Pancreas (tissue), 10 donors: Measurements from ENCODE around the gene TEK. TPM values are rescaled to one million over a fixed set of nuclear protein-coding genes. Genes with fewer than 3 reads are reported as not detected.

Source experiments
- ATAC-seq, 4 donors: fragments of 200-7000 bp; cut with Tn5 transposase; one replicate each; pipeline versions ENCODE4 v1.8.0 to v1.9.1; 2020; ENCODE audit warnings: mild to moderate bottlenecking in 4 of 4, moderate library complexity in 4 of 4
- DNase-seq, 6 donors: peaks; one replicate each; pipeline ENCODE4 v3.0.0-alpha.2; 2020
- FAIRE-seq: peaks from 2 replicates; lab custom pipeline; 2012; peaks lifted over from hg19 to GRCh38; lab: Jason Lieb, UNC
- H3K27ac ChIP-seq, 4 donors: fragments of 200-600 bp; sonication (generic); 1 replicate in 3 of 4; 2 replicates in 1 of 4; pipeline versions ENCODE4 v1.5.0 to v1.8.0; 2020
- H3K27me3 ChIP-seq, 4 donors: fragments of 200-600 bp; one replicate each; pipeline ENCODE4 v1.8.0; 2021
- H3K36me3 ChIP-seq, 3 donors: fragments of 200-600 bp; sonication (generic) in 1 of 3; one replicate each; pipeline versions ENCODE4 v1.5.0 to v1.8.0; 2020 to 2021
- H3K4me1 ChIP-seq, 3 donors: fragments of 200-600 bp; one replicate each; pipeline ENCODE4 v1.8.0; 2021
- H3K4me3 ChIP-seq, 4 donors: fragments of 200-600 bp; sonication (generic) in 2 of 4; one replicate each; pipeline versions ENCODE4 v1.5.0 to v1.8.0; 2020 to 2021
- H3K9me3 ChIP-seq, 4 donors: fragments of 200-600 bp; one replicate each; pipeline ENCODE4 v1.8.0; 2021
- CTCF ChIP-seq, 4 donors: fragments of 200-600 bp; sonication (generic) in 3 of 4; IDR thresholded peaks; one replicate each; pipeline versions ENCODE4 v1.5.0 to v1.8.0; 2021; ENCODE audit warnings: antibody characterized with exemption in 4 of 4
- WGBS, 2 donors: extraction: QIAGEN DNeasy Blood & Tissue Kit; methylation state at CpG; one replicate each; pipeline ENCODE4 v1.1.7; 2013; 5-methylcytosine and 5-hydroxymethylcytosine counted together
- intact Hi-C, 3 donors: fragments of 100-400 bp; cut with DNase I; formaldehyde crosslinking; loops; one replicate each; pipeline versions ENCODE4 v1.11.1 to v1.14.2; 2022
- polyA plus RNA-seq, 2 donors: library from polyadenylated mRNA; stranded (reverse); fragments of 200-250 nt; gene quantifications; one replicate each; pipeline ENCODE4 v1.2.3, GENCODE V29; 2013
- total RNA-seq, 6 donors: library from RNA; stranded (reverse); fragmentation: NEBNext Ultra II Directional in 4 of 6; extraction: Animal tissue kit (Norgen Biotek cat#: 25700) in 4 of 6; gene quantifications; one replicate each; pipeline versions ENCODE4 v1.2.1 to v1.2.4, GENCODE V29; 2021 to 2023
- donor health status: healthy with polysubstance abuse.
- donor health status: DM: no; HTN: no; CAD: no; lungs with moderate emphysema.
- donor health status: DM: no; HTN: no; CAD: no.
- donor health status: control.
- donor health status: control.
- donor health status: Bipolar disorder and iron deficiency.
- donor health status: DM: yes; HTN: yes; CAD: no.
- donor health status: DM: no; HTN: no; CAD: no.
- donor health status: DM: no; HTN: no; CAD: no.
- donor health status: DM: yes; HTN: yes; CAD: no.

The TEK gene
- total and polyA plus RNA-seq, 8 donors: 0.91 to 3.8 (median 1.9) TPM

- intact Hi-C loops: loop anchor here in 1 of 3 donors (5.0 kb wide), 1 partner anchor 244 kb away; no protein-coding TSS in a partner anchor
- peak; percentile 60 to 77 (median 69) for TF ChIP-seq CTCF (IDR thresholded peaks at IDR 0.05)
- Histone ChIP-seq H3K36me3 (no peaks in the 10 kb centered on the region), H3K27ac (no peak overlapping the region), H3K27me3 (no peaks in the 10 kb centered on the region), H3K4me3 (no peak overlapping the region), H3K9me3 (no peaks in the 10 kb centered on the region), H3K4me1 (no peaks in the 10 kb centered on the region)
- FAIRE-seq: peak; percentile 77
- 34 to 36% methylated on average over 12 of the region's 12 CpGs for WGBS, 2 donors
- peak; percentile 71 to 89 (median 82) for ATAC-seq
- peak in 1 of 6 donors; percentile 15 for DNase-seq
Measured at GRCh38 chr9:27276193-27277030, 167.4 kb downstream of the TEK start.

GRCh38 chr9:27278374-27278773 lies 169.3 kb downstream of the TEK start:
- Histone ChIP-seq H3K4me1 (no peaks in the 10 kb centered on the region), H3K9me3 (no peaks in the 10 kb centered on the region), H3K27ac (no peak overlapping the region), H3K36me3 (no peaks in the 10 kb centered on the region), H3K27me3 (no peaks in the 10 kb centered on the region), H3K4me3 (no peak overlapping the region)
- intact Hi-C loops: loop anchor here in 1 of 3 donors (5.0 kb wide), 1 partner anchor 246 kb away; no protein-coding TSS in a partner anchor
- 52 to 75% methylated on average over 1 of the region's 1 CpG for WGBS, 2 donors
- DNase-seq (no peak), FAIRE-seq (no peak), ATAC-seq (peak in 1 of 4 donors; percentile 17)
- no peak for TF ChIP-seq CTCF (IDR thresholded peaks at IDR 0.05)

- no peak for TF ChIP-seq CTCF (IDR thresholded peaks at IDR 0.05)
- no peaks in the 10 kb centered on the region for H3K36me3 ChIP-seq
- ATAC-seq (no peak), DNase-seq (no peak), FAIRE-seq (no peak)
- no peak overlapping the region for H3K4me3 ChIP-seq
- no peaks in the 10 kb centered on the region for H3K27me3 ChIP-seq
- 73 to 80% methylated on average over 3 of the region's 3 CpGs for WGBS, 2 donors
- intact Hi-C loops: loop anchor here in 1 of 3 donors (5.0 kb wide), 1 partner anchor 247 kb away; no protein-coding TSS in a partner anchor
- H3K4me1 ChIP-seq: no peaks in the 10 kb centered on the region
- H3K9me3 ChIP-seq: no peaks in the 10 kb centered on the region
- no peak overlapping the region for H3K27ac ChIP-seq
Measured at GRCh38 chr9:27279611-27280010, 170.6 kb downstream of the TEK start.

Other genes with a start within 250 kb of the TEK start
- gene CAAP1, start 216.4 kb upstream of the TEK start, total RNA-seq: 10 to 100 TPM in 2 of 6 donors, 1 to 10 TPM in 4; 3.7 to 11.6 (median 7.8) TPM
- gene CAAP1, start 216.4 kb upstream of the TEK start, polyA plus RNA-seq: 10 to 100 TPM in 1 of 2 donors, 1 to 10 TPM in 1; 7.0 to 10.4 TPM
- 10 to 100 TPM in 4 of 6 donors, 1 to 10 TPM in 2; 8.8 to 13.8 (median 10.8) TPM for gene PLAA, start 162.0 kb upstream of the TEK start, total RNA-seq
- gene PLAA, start 162.0 kb upstream of the TEK start, polyA plus RNA-seq: 1 to 10 TPM; 4.6 to 7.3 TPM
- 1 to 10 TPM; 5.6 to 9.6 (median 7.7) TPM for gene IFT74, start 152.8 kb upstream of the TEK start, total RNA-seq
- 10 to 100 TPM in 1 of 2 donors, 1 to 10 TPM in 1; 5.2 to 10.7 TPM for gene IFT74, start 152.8 kb upstream of the TEK start, polyA plus RNA-seq
- gene LRRC19, start 103.6 kb upstream of the TEK start, total RNA-seq: under 1 TPM; 0.08 to 0.55 (median 0.23) TPM
- under 1 TPM in 1 of 2 donors, not detected in 1; 0.16 TPM for gene LRRC19, start 103.6 kb upstream of the TEK start, polyA plus RNA-seq
- gene EQTN, start 187.9 kb downstream of the TEK start, total RNA-seq: under 1 TPM in 3 of 6 donors, not detected in 3; 0.37 to 0.65 (median 0.39) TPM
- under 1 TPM; 0.30 to 0.33 TPM for gene EQTN, start 187.9 kb downstream of the TEK start, polyA plus RNA-seq